HepG2 (cell line): Measurements from ENCODE around the gene DSCAM. TPM values are rescaled to one million over a fixed set of nuclear protein-coding genes. Genes with fewer than 3 reads are reported as not detected.

Source experiments
- ATAC-seq: fragments of 200-7000 bp; cut with Tn5 transposase; 3 replicates; pipeline ENCODE4 v1.9.1; 2020; ENCODE audit warnings: mild to moderate bottlenecking, moderate library complexity
- BruUV-seq: library from RNA; stranded (reverse); fragments of 400-500 nt; replicated peaks from 2 replicates; lab custom pipeline; 2021; lab: Mats Ljungman, UMichigan
- CTCF ChIA-PET: fragments of 300-600 bp; formaldehyde crosslinking; extraction: SDS; loops from one replicate; lab custom pipeline; 2021; ENCODE audit warnings: low total read pairs, inconsistent platforms, low intra/inter-chr PET ratio; lab: Yijun Ruan, JAX
- POLR2A ChIA-PET: fragments of 350-600 bp; sonication (Branson Sonifier 250); formaldehyde crosslinking; loops from one replicate; lab custom pipeline; 2020; ENCODE audit warnings: antibody characterized with exemption, inconsistent platforms; lab: Yijun Ruan, JAX
- DNase-seq: peaks from one replicate; pipeline ENCODE4 v3.0.0-alpha.2; 2015; ENCODE audit warnings: low spot score
- FAIRE-seq: peaks from 3 replicates; lab custom pipeline; 2011; peaks lifted over from hg19 to GRCh38; lab: Jason Lieb, UNC
- H2AFZ ChIP-seq: one replicate; pipeline ENCODE4 v1.6.1; 2011; ENCODE audit warnings: low read length, inconsistent platforms
- H3K27ac ChIP-seq: fragments of 300-600 bp; 3 replicates; pipeline ENCODE4 v1.8.0; 2011; ENCODE audit warnings: mixed run types, mild to moderate bottlenecking, mixed read lengths, low read length, inconsistent platforms; ENCODE audit not compliant: insufficient read depth; ENCODE audit errors: extremely low read length
- H3K27me3 ChIP-seq, 2 experiments: fragments of 200-600 bp in 1 of 2; 2 replicates in 1 of 2; 3 replicates in 1 of 2; pipeline versions ENCODE4 v1.6.0 to v1.8.0; 2011; ENCODE audit warnings: low read length in 2 of 2, mild to moderate bottlenecking in 2 of 2, moderate library complexity in 2 of 2, inconsistent platforms in 1 of 2; ENCODE audit not compliant: insufficient read depth in 2 of 2, control insufficient read depth in 1 of 2
- H3K36me3 ChIP-seq, 2 experiments: fragments of 200-600 bp in 1 of 2; replicated peaks in 1 of 2; 2 replicates in 1 of 2; 3 replicates in 1 of 2; pipeline versions ENCODE4 v1.5.1 to v1.8.0; 2011; ENCODE audit warnings: low read length in 2 of 2, inconsistent platforms in 1 of 2; ENCODE audit not compliant: insufficient read depth in 2 of 2, control insufficient read depth in 1 of 2
- H3K4me1 ChIP-seq: 2 replicates; pipeline ENCODE4 v1.5.1; 2012; ENCODE audit warnings: low read length, inconsistent platforms; ENCODE audit not compliant: insufficient read depth
- H3K4me2 ChIP-seq: 2 replicates; pipeline ENCODE4 v1.6.0; 2011; ENCODE audit warnings: low read depth, low read length, inconsistent platforms
- H3K4me3 ChIP-seq, 3 experiments: fragments of 200-600 bp in 1 of 3; sonication (generic), shearing (Covaris generic) in 1 of 3; replicated peaks in 1 of 3; 2 replicates each; pipeline ENCODE4 v1.5.1; 2011 to 2016; ENCODE audit warnings: low read length in 3 of 3, inconsistent platforms in 2 of 3, low read depth in 2 of 3, mild to moderate bottlenecking in 2 of 3, control low read depth in 1 of 3, mixed read lengths in 1 of 3; ENCODE audit not compliant: insufficient read depth in 1 of 3
- H3K79me2 ChIP-seq: one replicate; pipeline ENCODE4 v1.6.1; 2011; ENCODE audit warnings: low read length, inconsistent platforms; ENCODE audit not compliant: insufficient read depth
- H3K9ac ChIP-seq: 2 replicates; pipeline ENCODE4 v1.6.0; 2011; ENCODE audit warnings: mild to moderate bottlenecking, low read depth, low read length, inconsistent platforms; ENCODE audit not compliant: insufficient read depth
- H3K9me3 ChIP-seq: 2 replicates; pipeline ENCODE4 v1.5.1; 2012; ENCODE audit warnings: mild to moderate bottlenecking, low read length
- H4K20me1 ChIP-seq: 2 replicates; pipeline ENCODE4 v1.6.0; 2011; ENCODE audit warnings: inconsistent platforms, mild to moderate bottlenecking, low read length, moderate library complexity; ENCODE audit not compliant: insufficient read depth
- CREM ChIP-seq, 2 experiments: sonication (generic) in 1 of 2; formaldehyde crosslinking in 1 of 2; IDR thresholded peaks; 2 replicates each; pipeline versions ENCODE4 v1.4.0 to v1.6.1; 2016 to 2020; ENCODE audit warnings: antibody characterized with exemption in 1 of 2, mild to moderate bottlenecking in 1 of 2, missing genetic modification reagents in 1 of 2
- FOXK2 ChIP-seq: fragments of 450-650 bp; IDR thresholded peaks from 2 replicates; pipeline ENCODE4 v1.6.1; 2016
- MZF1 ChIP-seq: sonication (generic); formaldehyde crosslinking; IDR thresholded peaks from 2 replicates; pipeline ENCODE4 v1.8.1; 2023; ENCODE audit warnings: mild to moderate bottlenecking, missing genetic modification reagents, borderline replicate concordance
- WGBS: methylation state at CpG from one replicate; pipeline ENCODE4 v1.1.6; 2017; ENCODE audit warnings: low lambda C conversion rate; 5-methylcytosine and 5-hydroxymethylcytosine counted together
- in situ Hi-C: cut with HindIII; loops from 2 replicates; pipeline ENCODE4 v1.10.0; 2017; ENCODE audit warnings: low pct_unique_long_range_greater_than_20kb; ENCODE audit not compliant: extremely low pct_ligation_motif_present
- intact Hi-C: fragments of 100-400 bp; cut with micrococcal nuclease; formaldehyde crosslinking; loops from one replicate; pipeline ENCODE4 v1.10.0; 2022; ENCODE audit not compliant: unreplicated experiment
- polyA plus RNA-seq, 8 experiments: library from polyadenylated mRNA; depleted of rRNA in 3 of 8; stranded (reverse) in 7 of 8; unstranded in 1 of 8; fragments of >200 nt; fragmentation: Illumina TruSeq in 4 of 8; extraction: Trizol in 4 of 8; gene quantifications; 2 replicates each; pipeline versions ENCODE4 v1.2.1 to v1.2.3, GENCODE V29; 2011 to 2016; ENCODE audit warnings: low read depth in 4 of 8, missing spikeins in 1 of 8, mixed read lengths in 1 of 8; ENCODE audit not compliant: insufficient read depth in 1 of 8
- total RNA-seq, 5 experiments: library from RNA; depleted of rRNA; stranded (reverse); fragments of >200 nt; fragmentation: Illumina TruSeq; extraction: Trizol; gene quantifications; 2 replicates each; pipeline ENCODE4 v1.2.3, GENCODE V29; 2016; ENCODE audit warnings: low read depth in 1 of 5
- TF ChIP-seq, protein P1 (sequence below): sonication (generic); formaldehyde crosslinking; IDR thresholded peaks from 2 replicates; pipeline ENCODE4 v1.4.0; 2020; ENCODE audit warnings: mild to moderate bottlenecking, missing genetic modification reagents
- TF ChIP-seq, protein P2 (sequence below): sonication (generic); formaldehyde crosslinking; IDR thresholded peaks from 2 replicates; pipeline ENCODE4 v1.8.0; 2022; ENCODE audit warnings: missing genetic modification reagents, mild to moderate bottlenecking, borderline replicate concordance
- TF ChIP-seq, protein P3 (sequence below): sonication (generic); formaldehyde crosslinking; IDR thresholded peaks from 2 replicates; pipeline ENCODE4 v1.5.0; 2020; ENCODE audit warnings: missing genetic modification reagents

The DSCAM gene
- total and polyA plus RNA-seq, 2 of the 13 experiments (the other 11 are each of a cell fraction or from before 2014, with no cell fraction given) = not detected

DNA sequence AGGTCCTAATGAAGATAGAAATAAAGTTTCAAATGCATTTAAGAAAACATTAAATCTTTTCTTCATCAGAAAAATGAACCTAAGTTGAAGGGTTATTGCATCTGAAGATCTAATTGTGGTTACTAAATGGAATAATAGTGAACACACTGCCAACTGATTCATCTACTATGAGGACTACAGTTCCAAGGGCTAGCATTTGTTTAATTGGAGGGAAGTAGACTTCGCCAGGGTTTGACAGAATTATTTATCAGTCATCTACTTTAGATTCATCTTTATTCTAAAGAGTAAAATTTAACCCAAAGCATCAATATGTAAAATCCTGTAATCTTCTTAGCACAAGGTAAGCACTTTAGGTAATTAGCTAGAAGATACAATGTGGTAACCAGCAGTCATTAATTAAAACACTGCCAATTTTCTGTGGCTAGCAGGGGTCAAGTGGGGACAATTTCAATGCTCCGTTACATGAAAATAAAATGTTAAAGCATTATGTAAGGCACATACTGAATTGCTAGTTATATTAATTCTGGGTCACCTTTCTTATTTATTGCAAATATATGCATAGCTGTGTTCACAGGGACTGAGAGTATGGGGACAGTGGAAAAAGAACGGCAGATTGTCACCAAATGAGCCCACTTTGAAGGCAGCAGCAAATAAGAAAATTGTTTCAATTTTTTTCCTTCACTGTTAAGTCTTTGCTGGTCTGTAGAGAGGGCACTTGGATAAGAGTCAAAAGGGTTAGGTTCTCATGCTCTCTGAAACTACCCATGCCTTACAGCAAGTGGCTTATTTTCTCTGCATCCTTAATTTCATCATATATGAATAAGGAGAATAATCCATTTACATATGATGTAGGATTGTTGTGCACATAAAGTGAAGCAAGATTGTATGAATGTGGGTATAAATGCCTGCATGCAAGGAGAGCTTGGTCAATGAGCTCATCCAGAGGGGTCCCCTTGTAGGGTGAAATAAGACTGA, 563.8 kb downstream of the DSCAM start:
- H3K4me1 ChIP-seq = no peaks in the 10 kb centered on the region
- CTCF ChIA-PET = no interaction called here
- no peak for ATAC-seq

GRCh38 chr21:40278345-40278744, 568.6 kb downstream of the DSCAM start:
- Histone ChIP-seq H3K4me2 (no peak overlapping the region), H3K27me3 (no peaks in the 10 kb centered on the region), H3K36me3 (no peaks in the 10 kb centered on the region), H3K4me3 (no peak overlapping the region), H3K27ac (no peak overlapping the region), H3K9ac (no peak overlapping the region), H3K4me1 (no peaks in the 10 kb centered on the region), H3K9me3 (peaks cover 83% of the 10 kb centered on the region), H4K20me1 (no peaks in the 10 kb centered on the region), H3K79me2 (no peaks in the 10 kb centered on the region), H2AFZ (no peak overlapping the region)
- intact Hi-C loops = no loop called here
- no peak for ATAC-seq
- FAIRE-seq = no peak
- no peak for DNase-seq
- TF ChIP-seq FOXK2 = no peak
- TF ChIP-seq, protein P1, sequence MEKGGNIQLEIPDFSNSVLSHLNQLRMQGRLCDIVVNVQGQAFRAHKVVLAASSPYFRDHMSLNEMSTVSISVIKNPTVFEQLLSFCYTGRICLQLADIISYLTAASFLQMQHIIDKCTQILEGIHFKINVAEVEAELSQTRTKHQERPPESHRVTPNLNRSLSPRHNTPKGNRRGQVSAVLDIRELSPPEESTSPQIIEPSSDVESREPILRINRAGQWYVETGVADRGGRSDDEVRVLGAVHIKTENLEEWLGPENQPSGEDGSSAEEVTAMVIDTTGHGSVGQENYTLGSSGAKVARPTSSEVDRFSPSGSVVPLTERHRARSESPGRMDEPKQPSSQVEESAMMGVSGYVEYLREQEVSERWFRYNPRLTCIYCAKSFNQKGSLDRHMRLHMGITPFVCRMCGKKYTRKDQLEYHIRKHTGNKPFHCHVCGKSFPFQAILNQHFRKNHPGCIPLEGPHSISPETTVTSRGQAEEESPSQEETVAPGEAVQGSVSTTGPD = no peak
- TF ChIP-seq, protein P2, sequence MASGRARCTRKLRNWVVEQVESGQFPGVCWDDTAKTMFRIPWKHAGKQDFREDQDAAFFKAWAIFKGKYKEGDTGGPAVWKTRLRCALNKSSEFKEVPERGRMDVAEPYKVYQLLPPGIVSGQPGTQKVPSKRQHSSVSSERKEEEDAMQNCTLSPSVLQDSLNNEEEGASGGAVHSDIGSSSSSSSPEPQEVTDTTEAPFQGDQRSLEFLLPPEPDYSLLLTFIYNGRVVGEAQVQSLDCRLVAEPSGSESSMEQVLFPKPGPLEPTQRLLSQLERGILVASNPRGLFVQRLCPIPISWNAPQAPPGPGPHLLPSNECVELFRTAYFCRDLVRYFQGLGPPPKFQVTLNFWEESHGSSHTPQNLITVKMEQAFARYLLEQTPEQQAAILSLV (CRISPR knock-in tag) = no peak
- TF ChIP-seq, protein P3, sequence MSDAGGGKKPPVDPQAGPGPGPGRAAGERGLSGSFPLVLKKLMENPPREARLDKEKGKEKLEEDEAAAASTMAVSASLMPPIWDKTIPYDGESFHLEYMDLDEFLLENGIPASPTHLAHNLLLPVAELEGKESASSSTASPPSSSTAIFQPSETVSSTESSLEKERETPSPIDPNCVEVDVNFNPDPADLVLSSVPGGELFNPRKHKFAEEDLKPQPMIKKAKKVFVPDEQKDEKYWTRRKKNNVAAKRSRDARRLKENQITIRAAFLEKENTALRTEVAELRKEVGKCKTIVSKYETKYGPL = no peak
- TF ChIP-seq MZF1 (CRISPR knock-in tag) = no peak
- ChIA-PET POLR2A (no interaction called here), CTCF (no interaction called here)
- no TSS peak for BruUV-seq
- WGBS = 0% methylated on average over 1 of the region's 1 CpG
- in situ Hi-C loops = no loop called here

More for the DNA sequence above, 563.8 kb downstream of the DSCAM start:
- H3K27me3 ChIP-seq = no peaks in the 10 kb centered on the region
- in situ Hi-C loops (no loop called here), intact Hi-C loops (no loop called here)
- DNase-seq (no peak), FAIRE-seq (no peak)
- H3K79me2 ChIP-seq = no peaks in the 10 kb centered on the region
- H3K36me3 ChIP-seq = no peaks in the 10 kb centered on the region
- no peaks in the 10 kb centered on the region for H4K20me1 ChIP-seq
- H3K9ac ChIP-seq = no peak overlapping the region
- BruUV-seq = no TSS peak
- no peak overlapping the region for H3K4me3 ChIP-seq
- H3K9me3 ChIP-seq = peaks cover 89% of the 10 kb centered on the region
- POLR2A ChIA-PET = no interaction called here
- H3K4me2 ChIP-seq = no peak overlapping the region
- no peak overlapping the region for H2AFZ ChIP-seq
- TF ChIP-seq CREM (IDR thresholded peaks at IDR 0.05) (no peak), CREM (CRISPR knock-in tag; IDR thresholded peaks at IDR 0.05) (no peak)
- 18% methylated on average over 3 of the region's 3 CpGs for WGBS
- H3K27ac ChIP-seq = no peak overlapping the region
